ENCODE measurements around the gene CYP24A1. TPM values are rescaled to one million over a fixed set of nuclear protein-coding genes. Genes with fewer than 3 reads are reported as not detected.

CYP24A1 gene
- total RNA-seq, 4 donors from 2014 or later = 1.3 to 12.3 (median 8.9) TPM

- no peaks in the 10 kb centered on the region for H3K4me1 ChIP-seq
- DNase-seq = no peak
- intact Hi-C loops (cut with DNase I) = no loop called here
- H3K9me3 ChIP-seq = no peaks in the 10 kb centered on the region
- no peak overlapping the region for H3K4me3 ChIP-seq
- H3K36me3 ChIP-seq = no peaks in the 10 kb centered on the region
- H3K27ac ChIP-seq = no peak overlapping the region
- 64 to 72% methylated on average over 2 of the region's 2 CpGs for WGBS, 2 donors
- peaks cover 0 to 42% (median 0%) of the 10 kb centered on the region in 4 donors for H3K27me3 ChIP-seq
- no peak for TF ChIP-seq POLR2A (IDR thresholded peaks at IDR 0.05)
- TF ChIP-seq CTCF (IDR thresholded peaks at IDR 0.05) = no peak
These were observed 8.0 kb downstream of the CYP24A1 start for GRCh38 chr20:54165803-54166202.

- DNase-seq = no peak
- Histone ChIP-seq H3K4me1 (no peaks in the 10 kb centered on the region), H3K4me3 (no peak overlapping the region), H3K9me3 (no peaks in the 10 kb centered on the region), H3K27me3 (peaks cover 0 to 37% (median 0%) of the 10 kb centered on the region in 4 donors), H3K36me3 (no peaks in the 10 kb centered on the region), H3K27ac (no peak overlapping the region)
- intact Hi-C loops (cut with DNase I) = no loop called here
- WGBS, 2 donors = 87 to 93% methylated on average over 9 of the region's 9 CpGs
- no peak for TF ChIP-seq POLR2A (IDR thresholded peaks at IDR 0.05)
- no peak for TF ChIP-seq CTCF (IDR thresholded peaks at IDR 0.05)
These were observed 8.8 kb downstream of the CYP24A1 start for GRCh38 chr20:54165014-54165413.

GRCh38 chr20:54163402-54163801, 10.4 kb downstream of the CYP24A1 start:
- peaks cover 0 to 23% (median 0%) of the 10 kb centered on the region in 4 donors for H3K27me3 ChIP-seq
- 75 to 78% methylated on average over 5 of the region's 5 CpGs for whole genome bisulfite sequencing, 2 donors
- intact Hi-C loops (cut with DNase I) = no loop called here
- DNase-seq = no peak
- H3K4me3 ChIP-seq = no peak overlapping the region
- H3K27ac ChIP-seq = no peak overlapping the region
- H3K36me3 ChIP-seq = no peaks in the 10 kb centered on the region
- H3K4me1 ChIP-seq = no peaks in the 10 kb centered on the region
- no peaks in the 10 kb centered on the region for H3K9me3 ChIP-seq
- TF ChIP-seq CTCF (IDR thresholded peaks at IDR 0.05) (no peak), POLR2A (IDR thresholded peaks at IDR 0.05) (no peak)

- H3K27ac ChIP-seq = no peak overlapping the region
- no peaks in the 10 kb centered on the region for H3K4me1 ChIP-seq
- 64 to 84% methylated on average over 15 to 16 of the region's 16 CpGs for WGBS, 2 donors
- no peaks in the 10 kb centered on the region for H3K36me3 ChIP-seq
- no peak overlapping the region for H3K4me3 ChIP-seq
- peaks cover 0 to 14% (median 0%) of the 10 kb centered on the region in 4 donors for H3K27me3 ChIP-seq
- H3K9me3 ChIP-seq = no peaks in the 10 kb centered on the region
- no peak for TF ChIP-seq CTCF (IDR thresholded peaks at IDR 0.05)
- TF ChIP-seq POLR2A (IDR thresholded peaks at IDR 0.05) = no peak
- no peak for DNase-seq
- intact Hi-C loops (cut with DNase I) = no loop called here
These were observed 11.3 kb downstream of the CYP24A1 start for GRCh38 chr20:54162378-54163009.

GRCh38 chr20:54161821-54162149, 12.0 kb downstream of the CYP24A1 start:
- Histone ChIP-seq H3K9me3 (no peaks in the 10 kb centered on the region), H3K36me3 (no peaks in the 10 kb centered on the region), H3K4me3 (no peak overlapping the region), H3K4me1 (no peaks in the 10 kb centered on the region), H3K27ac (no peak overlapping the region), H3K27me3 (peaks cover 0 to 9% (median 0%) of the 10 kb centered on the region in 4 donors)
- no peak for DNase-seq
- TF ChIP-seq POLR2A (IDR thresholded peaks at IDR 0.05) (no peak), CTCF (IDR thresholded peaks at IDR 0.05) (no peak)
- intact Hi-C loops (cut with DNase I) = no loop called here
- 96 to 97% methylated on average over 4 of the region's 4 CpGs for WGBS, 2 donors

Data from esophagus squamous epithelium (tissue), 5 donors.